SH-SY5Y (cell line): ENCODE measurements around the gene ASIC5.

Experiments
- GATA2 ChIP-seq: IDR thresholded peaks from 2 replicates; pipeline ENCODE4 v1.6.1; 2011; ENCODE audit warnings: mild to moderate bottlenecking, low read depth, low read length
- GATA3 ChIP-seq: IDR thresholded peaks from 2 replicates; pipeline ENCODE4 v1.6.1; 2011; ENCODE audit warnings: low read depth, mild to moderate bottlenecking, low read length, moderate library complexity

DNA sequence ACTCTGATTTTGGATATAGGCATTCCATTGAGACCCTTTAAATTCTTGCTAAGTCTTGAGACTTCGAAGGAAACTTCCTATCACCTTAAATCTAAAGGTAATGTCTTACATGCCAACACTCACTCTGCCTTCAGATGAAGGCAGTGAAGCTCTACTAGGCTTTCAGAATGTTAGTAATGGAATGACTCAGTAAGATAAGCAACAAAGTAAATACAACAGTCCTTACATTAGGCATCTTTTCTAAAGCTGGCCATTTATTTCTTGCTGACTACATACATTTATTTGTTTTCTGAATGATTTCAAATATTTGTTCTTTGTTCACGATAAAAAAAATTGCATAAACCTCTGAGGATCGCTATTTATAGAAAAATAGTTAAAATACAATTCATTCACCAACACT is 43.5 kb downstream of the ASIC5 start:
- TF ChIP-seq GATA2 (no peak), GATA3 (no peak)
